ENCODE measurements around the gene ESRRA. TPM values are rescaled to one million over a fixed set of nuclear protein-coding genes. Genes with fewer than 3 reads are reported as not detected.

The ESRRA gene
- total and polyA plus RNA-seq, 9 of the 15 experiments (the other 6 are each of a cell fraction or from before 2014, with no cell fraction given): 0.27 to 89.7 (median 23.7) TPM

- Histone ChIP-seq H3K27ac (ENCODE audit: extremely low read depth, low read depth, low read length) (no peak overlapping the region), H3K9me3 (replicated peaks; ENCODE audit: control insufficient read depth, insufficient read depth, low read depth, low read length) (no peaks in the 10 kb centered on the region), H3K4me2 (ENCODE audit: insufficient read depth, low read length) (peak overlapping the region; percentile 15), H3K27me3 (ENCODE audit: control insufficient read depth in 2 of 2, insufficient read depth in 2 of 2, low read length in 2 of 2) (no peaks in the 10 kb centered on the region), H3K4me1 (replicated peaks in 1 of 2; ENCODE audit: control insufficient read depth in 2 of 2, insufficient read depth in 2 of 2, low read length in 2 of 2) (peaks cover 20 to 56% of the 10 kb centered on the region in 2 experiments; a peak in 4 of 5 replicates), H3K36me3 (ENCODE audit: control insufficient read depth, insufficient read depth, low read length) (no peaks in the 10 kb centered on the region), H3K79me2 (ENCODE audit: control insufficient read depth, insufficient read depth, low read length) (no peaks in the 10 kb centered on the region), H3K4me3 (peak overlapping the region; percentile 39), H3K9me1 (ENCODE audit: control insufficient read depth, insufficient read depth, low read length) (no peaks in the 10 kb centered on the region), H3K9ac (ENCODE audit: insufficient read depth in 1 of 2, low read depth in 2 of 2, low read length in 2 of 2) (peak overlapping the region in 1 of 2 experiments; percentile 41; a peak in 3 of 4 replicates), H4K20me1 (replicated peaks; ENCODE audit: control insufficient read depth, insufficient read depth, low read length) (no peaks in the 10 kb centered on the region; the same call in 1 of the 2 replicates), H2AFZ (ENCODE audit: low read depth, low read length) (peak overlapping the region; percentile 77)
- CTCF ChIA-PET (ENCODE audit: low intra/inter-chr PET ratio): interaction anchor here (0.6 to 2.0 kb wide), 3 partner anchors 13 to 1229 kb away, joined by 4 to 8 read pairs (median 4); partner anchors contain the start of genes PRDX5 and TRMT112
- intact Hi-C loops (cut with micrococcal nuclease): loop anchor here (2.0 kb wide), 1 partner anchor 38 kb away; the partner anchor contains the start of gene ESRRA
- in situ Hi-C loops (cut with MboI): no loop called here
- DNase-seq (ENCODE audit: extremely low read depth in 1 of 4, low spot score in 3 of 4) (peak in 1 of 4 experiments; percentile 82), ATAC-seq (peak; percentile 58), FAIRE-seq (peak; percentile 6)
- 37% methylated on average over 17 of the region's 29 CpGs for WGBS (ENCODE audit: insufficient coverage, low coverage, missing lambda C conversion rate)
- POLR2A ChIA-PET: interaction anchor here (0.6 to 2.6 kb wide), 5 partner anchors 12 to 522 kb away, joined by 3 to 20 read pairs (median 4); partner anchors contain the start of genes PRDX5 and TRMT112
- no TSS peak for BruUV-seq (replicated peaks)
- TF ChIP-seq ZNF766 (CRISPR knock-in tag; conservative IDR thresholded peaks at IDR 0.05) (no peak), ZNF830 (CRISPR knock-in tag; IDR thresholded peaks at IDR 0.05) (no peak), E2F1 (CRISPR knock-in tag; IDR thresholded peaks at IDR 0.05) (no peak), CHD1 (IDR thresholded peaks at IDR 0.05; ENCODE audit: low read length) (no peak), GATAD2B (IDR thresholded peaks at IDR 0.05; ENCODE audit: borderline replicate concordance) (no peak), RBM34 (IDR thresholded peaks at IDR 0.05; ENCODE audit: borderline replicate concordance, insufficient read depth, low read length) (no peak), FOXO4 (CRISPR knock-in tag; IDR thresholded peaks at IDR 0.05) (no peak), VEZF1 (CRISPR knock-in tag; IDR thresholded peaks at IDR 0.05) (peak; percentile 60; the same call in 1 of the 2 replicates), NCOR1 (IDR thresholded peaks at IDR 0.05) (no peak), U2AF2 (optimal IDR thresholded peaks at IDR 0.05; ENCODE audit: low read depth, low read length) (no peak), DLX4 (CRISPR knock-in tag; IDR thresholded peaks at IDR 0.05) (no peak), TFAP4 (CRISPR knock-in tag; IDR thresholded peaks at IDR 0.05; ENCODE audit: borderline replicate concordance) (0 out of 2 replicates have a peak, but pooled peaks have one; percentile 1), PTTG1 (tag; IDR thresholded peaks at IDR 0.05; ENCODE audit: low read depth) (no peak), TCFL5 (CRISPR knock-in tag; conservative IDR thresholded peaks at IDR 0.05) (no peak), TCF7L2 (IDR thresholded peaks at IDR 0.05; ENCODE audit: low read depth, low read length) (no peak)
These were observed 37.8 kb downstream of the ESRRA start for GRCh38 chr11:64342869-64343745.
